HepG2 (cell line): ENCODE data around the gene FOLR1. TPM values are rescaled to one million over a fixed set of nuclear protein-coding genes. Genes with fewer than 3 reads are reported as not detected.

Experiments
- ATF7-NPFF ChIP-seq: sonication (generic); formaldehyde crosslinking; IDR thresholded peaks from 2 replicates; pipeline ENCODE4 v1.8.1; 2023; ENCODE audit warnings: mild to moderate bottlenecking, low read depth, missing genetic modification reagents, moderate library complexity
- CCAR2 ChIP-seq: fragments of 200-400 bp; formaldehyde crosslinking; optimal IDR thresholded peaks from 2 replicates; pipeline ENCODE3; 2018; ENCODE audit warnings: low read depth, mild to moderate bottlenecking, low read length, moderate library complexity
- CCDC6 ChIP-seq: sonication (generic); formaldehyde crosslinking; IDR thresholded peaks from 2 replicates; pipeline ENCODE4 v1.8.1; 2022; ENCODE audit warnings: mild to moderate bottlenecking, missing genetic modification reagents, moderate library complexity
- DNMT1 ChIP-seq: sonication (generic); formaldehyde crosslinking; IDR thresholded peaks from 2 replicates; pipeline ENCODE4 v1.5.1; 2020; ENCODE audit warnings: mild to moderate bottlenecking, missing genetic modification reagents
- FOXA1 ChIP-seq, 2 experiments: fragments of 450-650 bp in 1 of 2; sonication (generic) in 1 of 2; formaldehyde crosslinking in 1 of 2; IDR thresholded peaks; 2 replicates each; pipeline versions ENCODE4 v1.4.0 to v1.6.1; 2016 to 2020; ENCODE audit warnings: missing genetic modification reagents in 1 of 2
- KDM6A ChIP-seq: IDR thresholded peaks from 2 replicates; pipeline ENCODE4 v1.6.1; 2016; ENCODE audit warnings: low read depth
- MLLT10 ChIP-seq: sonication (generic); formaldehyde crosslinking; IDR thresholded peaks from 2 replicates; pipeline ENCODE4 v1.4.0; 2020; ENCODE audit warnings: missing genetic modification reagents
- NR2F6 ChIP-seq, 2 experiments: IDR thresholded peaks; 2 replicates each; pipeline ENCODE4 v1.6.1; 2016; ENCODE audit warnings: antibody characterized with exemption in 1 of 2, mild to moderate bottlenecking in 1 of 2
- PHF5A ChIP-seq: IDR thresholded peaks from one replicate; pipeline ENCODE4 v1.6.1; 2018; ENCODE audit warnings: low read depth, missing genetic modification reagents; ENCODE audit not compliant: unreplicated experiment
- SOX13 ChIP-seq, 3 experiments: fragments of 450-650 bp in 1 of 3; sonication (generic) in 1 of 3; formaldehyde crosslinking in 1 of 3; IDR thresholded peaks in 2 of 3; conservative IDR thresholded peaks in 1 of 3; 2 replicates each; pipeline versions ENCODE4 v1.5.0 to v1.6.1; 2016 to 2020; ENCODE audit warnings: antibody characterized with exemption in 1 of 3, mild to moderate bottlenecking in 1 of 3, missing compliant biosample characterization in 1 of 3, missing genetic modification reagents in 1 of 3, moderate library complexity in 1 of 3
- SOX6 ChIP-seq, 2 experiments: fragments of 450-650 bp in 1 of 2; sonication (generic) in 1 of 2; formaldehyde crosslinking in 1 of 2; IDR thresholded peaks; 2 replicates each; pipeline versions ENCODE4 v1.4.0 to v1.6.1; 2017 to 2020; ENCODE audit warnings: antibody characterized with exemption in 1 of 2, mild to moderate bottlenecking in 1 of 2, missing genetic modification reagents in 1 of 2
- WIZ ChIP-seq: sonication (generic); formaldehyde crosslinking; IDR thresholded peaks from 2 replicates; pipeline ENCODE4 v1.5.1; 2020; ENCODE audit warnings: mild to moderate bottlenecking, missing genetic modification reagents
- ZHX2 ChIP-seq, 2 experiments: sonication (generic) in 1 of 2; formaldehyde crosslinking in 1 of 2; IDR thresholded peaks; 2 replicates each; pipeline versions ENCODE4 v1.6.1 to v1.9.0; 2014 to 2022; ENCODE audit warnings: antibody characterized with exemption in 1 of 2, borderline replicate concordance in 1 of 2, inconsistent platforms in 1 of 2, low read depth in 1 of 2, missing genetic modification reagents in 1 of 2
- ZNF382 ChIP-seq: sonication (generic); formaldehyde crosslinking; IDR thresholded peaks from 2 replicates; pipeline ENCODE4 v1.5.0; 2020; ENCODE audit warnings: missing genetic modification reagents, mild to moderate bottlenecking, borderline replicate concordance
- ZNF451 ChIP-seq: sonication (generic); formaldehyde crosslinking; IDR thresholded peaks from 2 replicates; pipeline ENCODE4 v1.5.0; 2020; ENCODE audit warnings: mild to moderate bottlenecking, missing genetic modification reagents
- ZNF574 ChIP-seq: sonication (generic); formaldehyde crosslinking; IDR thresholded peaks from 2 replicates; pipeline ENCODE4 v1.4.0; 2020; ENCODE audit warnings: missing genetic modification reagents
- ZSCAN20 ChIP-seq: sonication (generic); formaldehyde crosslinking; IDR thresholded peaks from 2 replicates; pipeline ENCODE4 v1.4.0; 2020; ENCODE audit warnings: missing genetic modification reagents, mild to moderate bottlenecking, borderline replicate concordance
- polyA plus RNA-seq, 8 experiments: library from polyadenylated mRNA; depleted of rRNA in 3 of 8; stranded (reverse) in 7 of 8; unstranded in 1 of 8; fragments of >200 nt; fragmentation: Illumina TruSeq in 4 of 8; extraction: Trizol in 4 of 8; gene quantifications; 2 replicates each; pipeline versions ENCODE4 v1.2.1 to v1.2.3, GENCODE V29; 2011 to 2016; ENCODE audit warnings: low read depth in 4 of 8, missing spikeins in 1 of 8, mixed read lengths in 1 of 8; ENCODE audit not compliant: insufficient read depth in 1 of 8
- total RNA-seq, 5 experiments: library from RNA; depleted of rRNA; stranded (reverse); fragments of >200 nt; fragmentation: Illumina TruSeq; extraction: Trizol; gene quantifications; 2 replicates each; pipeline ENCODE4 v1.2.3, GENCODE V29; 2016; ENCODE audit warnings: low read depth in 1 of 5

FOLR1 gene
- total and polyA plus RNA-seq, 2 of the 13 experiments (the other 11 are each of a cell fraction or from before 2014, with no cell fraction given): 0.20 TPM; not detected in 1

- 0 out of 2 replicates have a peak, but pooled peaks have one; percentile 30 for TF ChIP-seq CCDC6 (CRISPR knock-in tag)
- TF ChIP-seq ZNF451 (CRISPR knock-in tag): no peak
- no peak for TF ChIP-seq MLLT10
- peak; percentile 23; the same call in 1 of the 2 replicates for TF ChIP-seq ZSCAN20
- no peak for TF ChIP-seq SOX13 (IDR thresholded peaks at IDR 0.05)
- TF ChIP-seq SOX13 (CRISPR knock-in tag; conservative IDR thresholded peaks at IDR 0.05 in 1 of 2, IDR thresholded peaks at IDR 0.05 in 1 of 2): no peak
- no peak for TF ChIP-seq FOXA1 (IDR thresholded peaks at IDR 0.05)
- TF ChIP-seq FOXA1 (CRISPR knock-in tag; IDR thresholded peaks at IDR 0.05): no peak
- TF ChIP-seq ZHX2 (IDR thresholded peaks at IDR 0.05; ENCODE audit: low read depth): no peak
- no peak for TF ChIP-seq ZHX2 (CRISPR knock-in tag; IDR thresholded peaks at IDR 0.05; ENCODE audit: borderline replicate concordance)
- TF ChIP-seq DNMT1: no peak
- no peak for TF ChIP-seq SOX6 (IDR thresholded peaks at IDR 0.05)
- peak; percentile 9; the same call in 1 of the 2 replicates for TF ChIP-seq SOX6 (CRISPR knock-in tag; IDR thresholded peaks at IDR 0.05)
- TF ChIP-seq KDM6A (CRISPR knock-in tag): no peak
- no peak for TF ChIP-seq ZNF382 (CRISPR knock-in tag)
- no peak for TF ChIP-seq CCAR2
- no peak; the same call in 1 of the 2 replicates for TF ChIP-seq ZNF574 (CRISPR knock-in tag)
- TF ChIP-seq ATF7-NPFF: no peak
- TF ChIP-seq WIZ: no peak
- TF ChIP-seq PHF5A: no peak
- TF ChIP-seq NR2F6 (IDR thresholded peaks at IDR 0.05): no peak
- TF ChIP-seq NR2F6 (CRISPR knock-in tag; IDR thresholded peaks at IDR 0.05): no peak
These were observed 31.1 kb downstream of the FOLR1 start (continued) for GRCh38 chr11:72222907-72223614.
